Measurements from ENCODE around the gene HSF5.

The HSF5 gene

DNA sequence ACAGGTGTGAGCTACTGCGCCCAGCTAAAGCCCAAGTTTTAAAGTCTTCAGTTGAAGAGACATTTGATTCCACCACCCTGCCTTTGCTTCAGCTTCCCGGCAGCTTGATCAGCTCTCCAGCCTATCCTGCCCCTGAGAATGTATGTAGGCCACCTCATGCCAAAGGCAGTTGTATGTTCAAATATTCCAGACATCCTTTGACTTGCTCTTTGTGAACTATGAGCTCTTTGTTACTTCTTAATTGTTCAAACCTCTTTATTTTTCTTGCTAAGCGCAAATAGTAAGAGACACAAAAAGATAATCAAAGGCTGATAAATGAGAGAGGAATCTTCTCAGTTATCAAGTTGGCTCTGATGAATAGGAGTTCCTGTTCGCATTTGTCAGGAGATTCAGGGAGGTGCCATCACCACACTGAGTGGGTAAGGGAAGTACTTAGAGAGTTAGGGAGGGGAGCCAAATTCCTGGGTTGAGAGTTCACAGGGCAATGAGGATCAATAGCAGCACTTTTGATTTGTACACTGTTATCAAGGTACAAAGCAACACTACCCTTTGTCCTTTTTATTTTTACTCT lies 104.2 kb downstream of the HSF5 start:
- DNase-seq, result no peak

DNA sequence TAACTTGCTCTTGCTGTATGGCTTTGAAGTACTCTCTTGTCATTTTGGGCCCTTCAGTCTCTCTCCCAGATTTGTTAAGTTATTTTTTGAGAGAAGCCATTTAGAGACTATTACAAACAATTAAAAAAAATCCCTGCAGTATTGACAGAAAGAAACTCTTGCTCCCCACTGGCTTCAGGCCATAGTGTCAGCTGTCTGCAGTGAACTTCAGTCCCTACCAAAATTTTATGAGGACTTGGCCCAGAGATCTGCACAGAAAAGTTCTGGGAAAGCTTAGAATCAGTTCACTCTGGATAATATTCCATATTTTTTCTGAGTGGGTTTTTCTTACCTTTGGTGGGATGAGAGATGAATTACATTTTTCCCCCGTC lies 105.4 kb downstream of the HSF5 start:
- DNase-seq, result no peak

DNA sequence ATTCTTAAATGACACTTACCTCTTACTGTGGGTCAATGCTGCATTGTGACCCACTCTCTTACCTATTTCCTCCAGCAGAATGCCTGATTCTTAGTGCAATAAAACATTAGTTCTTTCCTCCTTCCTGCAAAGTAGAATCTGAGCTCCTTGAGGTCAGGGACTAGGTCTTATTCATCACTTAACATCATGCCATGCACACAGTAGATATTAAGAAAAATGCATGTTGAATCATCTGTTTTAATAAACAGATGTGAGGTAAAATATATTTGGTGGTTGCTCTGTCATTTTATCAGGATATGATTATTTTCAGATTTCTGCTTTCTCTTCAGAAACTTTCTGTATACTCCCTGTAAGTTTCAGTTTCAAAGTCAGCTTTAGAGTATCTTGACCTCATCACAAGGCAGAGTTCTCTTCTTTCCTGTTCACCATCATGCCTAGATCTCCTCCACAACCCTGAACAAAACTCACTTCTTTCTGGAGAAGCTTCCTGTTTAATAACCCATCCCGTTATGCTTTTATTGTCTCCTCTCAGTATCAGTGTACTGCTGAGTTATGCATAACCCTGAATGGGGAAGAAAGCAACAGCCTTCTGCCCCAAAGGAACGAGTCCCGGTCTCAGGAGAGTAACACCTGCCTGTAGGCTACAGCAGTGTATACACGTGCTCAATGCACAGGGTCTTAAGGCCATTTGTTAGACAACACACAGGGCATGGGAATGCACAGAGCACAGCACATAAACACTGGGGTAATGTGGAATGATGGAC lies 105.9 kb downstream of the HSF5 start:
- no peak for DNase-seq

GRCh38 chr17:58381124-58382035 lies 106.8 kb downstream of the HSF5 start:
- DNase-seq, result no peak

DNA sequence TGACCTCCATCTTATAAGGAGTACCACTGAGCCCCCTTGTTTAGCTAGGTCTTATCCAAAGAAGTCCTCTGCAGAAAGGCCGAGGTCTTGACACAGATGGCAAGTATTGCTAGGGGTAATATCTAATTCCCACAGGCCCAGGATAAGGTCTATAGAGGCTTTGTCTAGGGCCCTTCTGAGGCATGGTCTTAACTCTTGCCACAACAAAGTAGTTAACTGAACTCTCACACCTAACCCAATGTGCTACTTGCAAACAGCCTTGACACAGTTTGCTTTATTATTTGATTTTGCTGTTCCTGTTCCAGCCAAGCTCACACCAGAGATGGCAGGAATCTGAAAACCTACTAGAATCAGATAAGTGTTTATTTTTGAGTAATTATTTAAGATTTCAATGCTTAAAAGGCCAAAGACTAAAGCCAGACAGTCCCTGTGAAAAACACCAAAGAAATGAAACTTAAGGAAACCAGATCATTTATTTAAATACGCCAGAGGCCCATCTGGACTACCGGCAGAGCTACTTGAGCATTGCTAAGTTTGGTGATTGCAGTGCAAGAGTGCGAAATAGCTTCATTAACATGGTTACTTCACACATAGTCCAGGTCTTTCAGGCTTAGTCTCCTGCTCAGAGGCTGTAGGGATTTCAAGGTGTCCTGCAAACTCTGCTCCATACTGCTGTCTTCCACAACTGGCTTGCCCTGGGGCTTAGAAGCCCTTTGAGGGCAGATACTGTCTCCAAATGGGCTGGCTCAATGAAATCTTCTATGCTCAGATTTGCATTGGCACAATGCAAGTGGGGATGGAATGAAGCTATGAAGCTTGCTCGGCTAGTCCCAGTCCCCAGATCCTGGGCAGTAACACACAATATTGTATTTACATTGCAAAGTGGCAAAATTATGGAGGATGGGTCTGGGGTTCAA lies 107.7 kb downstream of the HSF5 start:
- no peak for DNase-seq

DNA sequence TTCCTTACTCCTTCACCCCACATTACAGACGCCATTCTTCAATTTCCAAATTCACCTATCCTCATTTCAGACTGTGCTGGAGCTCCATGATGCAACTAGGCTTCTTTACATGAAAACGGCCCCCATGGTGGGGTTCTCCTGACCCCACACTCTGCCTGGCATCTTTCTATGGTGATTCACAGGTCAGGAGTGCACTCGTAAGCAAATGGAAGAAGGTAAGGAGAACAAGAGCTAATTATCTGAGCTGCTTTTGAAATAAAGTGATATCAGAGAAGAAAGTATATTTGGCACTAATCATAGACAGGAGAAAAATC lies 108.7 kb downstream of the HSF5 start:
- DNase-seq, result no peak

- DNase-seq, result no peak
These were observed 109.3 kb downstream of the HSF5 start for GRCh38 chr17:58378733-58379510.

DNA sequence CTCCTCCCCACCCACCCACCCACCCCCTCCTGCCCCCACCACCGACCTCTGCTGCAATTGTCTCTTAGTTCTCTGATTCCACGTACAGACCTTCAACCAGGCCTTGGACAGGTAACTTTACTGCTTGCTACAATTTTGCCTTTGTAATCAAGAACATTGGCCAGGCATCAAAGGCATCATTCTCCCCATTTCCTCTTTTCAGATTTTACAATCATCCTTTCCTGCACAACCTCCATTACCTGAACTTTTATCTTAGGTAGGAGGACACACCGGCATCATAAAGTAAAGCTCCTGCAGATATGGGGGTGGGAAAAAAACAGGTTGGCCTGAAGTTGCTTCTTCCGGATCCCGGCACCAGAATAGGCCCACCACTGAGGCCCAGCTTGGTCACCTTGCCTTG lies 110.5 kb downstream of the HSF5 start:
- no peak for DNase-seq

DNA sequence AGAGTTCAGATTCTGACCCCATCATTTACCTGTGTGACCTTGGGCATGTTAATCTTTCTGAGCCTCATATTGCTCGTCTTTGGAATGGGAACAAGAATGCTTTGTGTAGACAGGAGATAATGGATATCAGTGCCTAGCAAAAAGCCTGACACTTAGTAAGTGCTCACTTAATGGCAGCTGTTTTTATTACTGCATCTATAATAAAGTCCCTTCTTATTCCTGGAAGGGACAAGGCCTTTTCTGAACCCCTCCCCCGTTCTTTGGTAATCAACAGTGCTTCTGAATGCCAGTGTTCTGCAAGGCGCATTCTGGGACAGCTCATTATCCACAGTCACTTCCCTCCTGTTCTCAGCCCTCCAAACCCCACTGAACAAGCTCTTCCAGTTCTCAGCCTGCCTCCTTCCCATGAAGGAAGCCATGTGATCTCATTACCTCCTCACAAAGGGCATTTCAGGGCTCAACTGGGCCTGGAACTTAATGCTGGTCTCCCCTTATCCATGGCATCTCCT lies 111.1 kb downstream of the HSF5 start:
- DNase-seq, result no peak

DNA sequence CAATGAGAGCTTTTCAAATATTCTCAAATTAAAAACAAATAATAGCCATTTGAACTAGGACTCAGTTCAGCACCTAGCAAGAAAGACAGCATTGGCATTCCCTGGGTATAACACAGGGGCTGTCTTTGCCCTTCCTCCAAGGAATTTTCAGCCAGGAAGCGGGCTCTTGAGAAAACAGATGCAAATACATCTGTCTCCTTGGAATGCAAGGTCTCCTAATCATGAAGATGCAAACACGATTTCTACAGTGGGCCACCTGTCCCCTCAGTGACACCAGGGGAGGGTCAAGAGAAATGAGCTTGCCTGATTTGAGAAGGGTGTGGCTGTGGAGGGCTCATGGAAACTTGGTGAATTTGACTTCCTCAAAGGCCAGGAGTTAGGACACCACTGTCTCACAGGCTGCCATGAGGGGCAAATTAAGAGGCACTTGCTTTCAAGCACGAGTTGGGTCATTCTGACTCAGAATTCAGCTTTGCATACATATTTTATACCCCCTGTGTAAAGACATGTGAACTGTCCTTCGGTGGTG lies 111.7 kb downstream of the HSF5 start:
- DNase-seq, result no peak

- no peak for DNase-seq
These were observed 112.4 kb downstream of the HSF5 start for GRCh38 chr17:58375811-58376210.

- DNase-seq, result no peak
These were observed 113.0 kb downstream of the HSF5 start for GRCh38 chr17:58375256-58375655.

GRCh38 chr17:58373923-58374322 lies 114.3 kb downstream of the HSF5 start:
- no peak for DNase-seq

- no peak for DNase-seq
These were observed 115.2 kb downstream of the HSF5 start for GRCh38 chr17:58373003-58373402.

- no peak for DNase-seq
These were observed 116.8 kb downstream of the HSF5 start for GRCh38 chr17:58371300-58371950.

GRCh38 chr17:58370716-58371115 lies 117.5 kb downstream of the HSF5 start:
- no peak for DNase-seq

DNA sequence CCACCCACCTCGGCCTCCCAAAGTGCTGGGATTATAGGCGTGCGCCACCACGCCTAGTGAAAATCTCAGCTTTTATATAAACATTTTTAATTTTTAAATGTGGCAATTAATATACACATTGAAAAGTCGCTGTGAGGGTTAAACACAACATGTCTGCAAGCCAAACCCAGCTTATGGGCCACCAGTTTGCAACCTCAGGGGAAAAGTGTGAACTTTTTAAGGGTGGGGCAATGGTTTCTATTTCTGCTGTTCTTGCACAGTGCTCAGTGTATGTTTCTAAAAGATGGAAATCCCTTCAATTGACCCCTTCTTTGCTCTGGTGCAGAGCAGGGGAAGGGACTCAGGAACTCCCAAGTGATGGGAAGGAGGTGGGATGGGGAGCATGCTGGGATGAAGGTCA lies 117.9 kb downstream of the HSF5 start:
- DNase-seq, result no peak

All from fibroblast of skin of back (primary cell).